ENCODE results near the gene CTRB2. TPM values are rescaled to one million over a fixed set of nuclear protein-coding genes. Genes with fewer than 3 reads are reported as not detected.

CTRB2 gene
- total RNA-seq: not detected in 2 replicates

GRCh38 chr16:75206749-75207451 is at the start of gene CTRB2:
Gene CTRB2, minus strand, starts transcription at chr16:75207161. Its CDS starts 20 bp downstream, at chr16:75207141.

GRCh38 chr16:75251280-75252048 is 44.5 kb upstream of the CTRB2 start, which contains the start of gene BCAR1:
Gene BCAR1, minus strand, starts transcription at chr16:75251624. Its CDS starts 142 bp downstream, at chr16:75251482.

GRCh38 chr16:75218256-75219076 is 11.5 kb upstream of the CTRB2 start, which contains the start of gene CTRB1:
Gene CTRB1, plus strand, starts transcription at chr16:75218988. Its CDS starts 20 bp downstream, at chr16:75219008.

Other genes with a start within 250 kb of the CTRB2 start
- gene WDR59, start 222.0 kb downstream of the CTRB2 start, total RNA-seq: 16.5 and 19.0 TPM in 2 replicates
- gene ZNRF1, start 208.1 kb downstream of the CTRB2 start, total RNA-seq: 15.4 and 19.2 TPM in 2 replicates
- gene LDHD, start 90.4 kb downstream of the CTRB2 start, total RNA-seq: 0.39 and 1.1 TPM in 2 replicates
- gene ZFP1, start 58.6 kb downstream of the CTRB2 start, total RNA-seq: 10.3 and 12.1 TPM in 2 replicates
- gene CTRB1, start 11.8 kb upstream of the CTRB2 start, total RNA-seq: not detected in 2 replicates
- 37.8 and 42.4 TPM in 2 replicates for gene BCAR1, start 44.5 kb upstream of the CTRB2 start, total RNA-seq
- gene CFDP1, start 226.3 kb upstream of the CTRB2 start, total RNA-seq: 37.7 and 42.6 TPM in 2 replicates